NT2/D1 (cell line): ENCODE measurements around the gene DUSP15.

Source experiments
- SUZ12 ChIP-seq: IDR thresholded peaks from 2 replicates; pipeline ENCODE4 v1.6.1; 2011; ENCODE audit not compliant: insufficient read length, insufficient read depth; ENCODE audit errors: extremely low read depth
- YY1 ChIP-seq: IDR thresholded peaks from 2 replicates; pipeline ENCODE4 v1.6.1; 2011; ENCODE audit not compliant: insufficient read length, insufficient read depth
- ZNF274 ChIP-seq: IDR thresholded peaks from 2 replicates; pipeline ENCODE4 v1.6.1; 2011; ENCODE audit warnings: mild to moderate bottlenecking, low read depth, low read length

- TF ChIP-seq ZNF274 (no peak), SUZ12 (no peak), YY1 (no peak)
These were observed 11.6 kb upstream of the DUSP15 start for GRCh38 chr20:31881945-31882344.
